NT2/D1 (cell line): ENCODE data around the gene RAB31.
"Not testable (repeated sequence)": the region's sequence is repeated elsewhere in the genome, so short reads cannot be mapped to it uniquely, and the experiment has no call there.

Source experiments
- SUZ12 ChIP-seq: IDR thresholded peaks from 2 replicates; pipeline ENCODE4 v1.6.1; 2011; ENCODE audit not compliant: insufficient read length, insufficient read depth; ENCODE audit errors: extremely low read depth
- ZNF274 ChIP-seq: IDR thresholded peaks from 2 replicates; pipeline ENCODE4 v1.6.1; 2011; ENCODE audit warnings: mild to moderate bottlenecking, low read depth, low read length

GRCh38 chr18:9899550-9899930 is 191.4 kb downstream of the RAB31 start:
- TF ChIP-seq ZNF274, SUZ12: not testable (repeated sequence)
